HG02852 (cell line): ENCODE data around the gene DCAF5.

Experiments
- ATAC-seq: cut with Tn5 transposase; IDR thresholded peaks from one replicate; pipeline ENCODE4 v1.9.1; 2021; ENCODE audit warnings: mild to moderate bottlenecking, moderate library complexity; ENCODE audit not compliant: unreplicated experiment

Gene DCAF5

DNA sequence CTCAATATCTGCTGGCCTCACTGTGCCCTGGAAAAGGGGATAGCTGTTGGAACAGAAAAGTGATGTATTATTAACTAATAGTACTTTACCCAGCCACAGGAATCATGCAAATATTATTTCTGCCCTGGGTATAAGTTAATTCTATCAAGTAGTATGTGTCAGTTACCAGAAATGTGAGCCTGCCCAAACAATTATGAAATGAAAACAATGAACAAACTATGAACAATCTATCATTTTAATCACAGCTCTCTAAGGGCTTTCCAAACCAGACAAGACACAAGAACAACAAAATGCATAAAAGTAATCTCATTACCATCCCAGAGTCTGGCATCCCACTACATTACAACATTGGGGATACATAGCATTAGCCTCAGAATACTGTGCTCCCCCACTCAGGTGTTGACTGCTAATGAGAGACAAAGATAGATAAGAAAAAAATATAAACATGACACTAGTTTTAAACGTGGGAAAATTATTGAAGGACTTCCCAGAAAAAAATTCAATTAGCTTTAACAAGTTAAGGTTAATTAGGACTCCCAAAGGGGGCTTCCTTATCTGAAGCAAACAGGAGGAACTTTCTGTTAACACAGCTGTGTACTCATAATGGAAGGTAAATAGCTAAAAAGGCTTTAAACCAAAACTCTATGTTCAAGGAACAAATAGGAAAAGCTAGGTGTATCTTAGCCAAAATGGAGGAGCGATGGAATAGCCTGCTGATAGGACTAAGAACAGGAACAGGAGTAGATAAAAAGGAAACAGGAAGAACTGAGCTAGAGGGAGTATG is 3.3 kb downstream of the DCAF5 start:
- ATAC-seq = no peak

DNA sequence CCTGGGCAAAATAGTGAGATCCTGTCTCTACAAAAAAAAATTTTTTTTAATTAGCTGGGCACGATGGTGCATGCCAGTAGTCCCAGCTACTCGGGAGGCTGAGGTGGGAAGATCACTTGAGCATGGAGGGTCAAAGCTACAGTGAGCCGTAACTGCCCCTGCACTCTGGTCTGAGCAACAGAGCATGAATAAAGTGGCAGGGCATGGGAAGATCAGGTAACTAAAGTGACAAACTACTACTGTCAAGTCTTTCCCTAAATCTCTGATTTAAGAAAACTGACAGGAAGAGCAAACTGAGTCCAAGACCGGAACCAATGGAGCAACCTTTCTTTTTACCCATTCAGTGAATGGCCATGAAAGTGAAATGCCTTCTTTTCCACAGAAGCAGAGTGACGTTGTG is 10.8 kb downstream of the DCAF5 start:
- ATAC-seq = no peak

DNA sequence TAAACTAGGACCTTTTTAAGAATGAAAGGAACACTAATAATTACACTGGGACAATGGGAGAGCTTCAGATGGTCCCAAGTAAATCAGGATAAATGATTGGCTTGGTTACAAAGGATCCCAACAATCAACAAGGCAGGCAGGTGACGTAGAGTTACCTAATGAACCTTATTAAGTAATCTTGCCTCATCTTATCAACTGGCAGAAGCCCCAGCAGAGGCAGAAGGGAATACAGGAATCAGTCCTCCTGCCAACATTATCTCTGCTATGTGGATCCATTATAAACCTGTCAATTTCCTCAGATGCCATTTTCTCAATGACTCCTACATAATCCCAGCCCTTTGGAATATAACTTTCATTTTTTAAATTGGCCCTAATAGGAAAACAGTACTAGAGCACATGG is 11.4 kb downstream of the DCAF5 start:
- ATAC-seq = no peak

DNA sequence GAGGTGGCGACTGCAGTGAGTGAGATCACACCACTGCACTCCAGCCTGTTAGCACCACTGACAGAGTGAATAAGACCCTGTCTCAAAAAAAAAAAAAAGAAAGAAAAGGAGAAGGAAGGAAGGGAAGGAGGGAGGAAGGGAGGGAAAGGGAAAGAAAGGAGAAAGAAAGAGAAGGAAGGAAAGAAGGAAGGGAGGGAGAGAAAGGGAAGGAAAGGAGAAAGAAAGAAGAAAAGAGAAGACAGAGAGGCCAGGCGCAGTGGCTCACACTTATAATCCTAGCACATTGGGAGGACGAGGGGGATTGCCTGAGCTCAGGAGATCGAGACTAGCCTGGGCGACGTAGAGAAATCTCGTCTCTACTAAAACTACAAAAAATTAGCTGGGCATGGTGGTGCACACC is 13.2 kb downstream of the DCAF5 start:
- ATAC-seq = no peak

DNA sequence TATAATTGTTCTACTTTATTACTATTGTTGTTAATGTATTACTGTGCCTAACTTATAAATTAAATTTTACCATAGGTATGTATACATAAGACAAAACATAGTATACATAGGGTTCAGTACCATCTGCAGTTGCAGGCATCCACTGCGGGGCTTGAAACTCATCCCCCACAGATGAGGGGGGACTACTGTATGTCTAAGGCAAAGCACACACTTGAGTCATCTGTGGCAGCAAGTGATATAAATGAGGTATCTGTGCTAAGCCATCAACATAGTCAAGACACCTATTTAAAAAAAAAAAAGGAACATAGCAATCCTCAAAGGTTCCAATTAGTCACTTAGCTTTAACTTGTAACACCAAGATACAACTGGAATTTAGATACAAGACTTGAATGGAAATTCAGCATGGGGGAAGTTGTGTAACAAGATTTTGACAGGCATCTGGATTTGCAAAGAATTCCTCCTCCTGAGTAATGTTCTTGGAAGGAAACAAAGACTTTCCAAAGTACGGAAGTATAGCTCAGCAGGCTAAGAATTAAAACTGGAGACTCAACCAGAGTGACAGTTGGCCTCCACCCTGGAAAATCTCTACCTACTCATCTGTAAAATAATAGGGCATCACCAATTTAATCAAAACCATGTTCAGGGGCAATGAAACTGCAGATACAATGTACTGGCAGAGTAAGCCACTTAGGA is 14.9 kb downstream of the DCAF5 start:
- ATAC-seq = no peak

DNA sequence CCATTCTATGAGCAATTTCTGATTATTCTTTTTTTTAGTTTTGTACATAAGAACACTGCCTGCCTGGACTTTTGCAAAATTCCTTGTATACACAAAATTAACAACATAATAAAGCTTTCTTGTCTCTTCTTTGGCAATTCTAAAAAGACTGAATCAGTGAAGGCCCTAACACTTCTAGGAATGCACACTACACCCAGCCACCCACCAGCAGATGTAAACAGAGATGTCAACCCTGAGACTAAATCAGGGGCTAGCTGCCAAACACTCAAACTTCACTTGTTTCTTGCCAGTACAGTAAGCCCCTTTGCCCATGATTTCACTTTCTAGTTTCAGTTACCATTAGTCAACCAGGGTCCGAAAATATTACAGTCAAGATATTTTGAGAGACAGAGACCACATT is 15.5 kb downstream of the DCAF5 start:
- no peak for ATAC-seq

DNA sequence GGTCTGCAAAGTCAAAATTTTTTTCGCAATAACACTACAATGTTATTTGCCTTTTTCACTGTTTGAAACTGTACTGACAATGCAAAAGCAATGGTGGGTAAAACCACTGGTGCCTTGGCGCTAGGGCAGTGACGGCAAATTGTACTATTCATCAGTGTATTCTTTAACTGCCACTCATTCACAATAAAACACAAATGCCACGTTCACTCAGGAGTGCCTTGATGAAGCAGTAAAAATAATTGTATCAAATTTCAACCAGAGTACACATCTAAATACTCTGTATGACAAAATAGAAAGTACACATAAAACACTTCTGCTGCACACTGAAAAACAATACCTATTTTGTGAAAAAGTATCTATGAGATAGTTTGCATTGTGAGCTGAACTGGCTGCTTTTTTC is 17.8 kb downstream of the DCAF5 start:
- ATAC-seq = no peak

DNA sequence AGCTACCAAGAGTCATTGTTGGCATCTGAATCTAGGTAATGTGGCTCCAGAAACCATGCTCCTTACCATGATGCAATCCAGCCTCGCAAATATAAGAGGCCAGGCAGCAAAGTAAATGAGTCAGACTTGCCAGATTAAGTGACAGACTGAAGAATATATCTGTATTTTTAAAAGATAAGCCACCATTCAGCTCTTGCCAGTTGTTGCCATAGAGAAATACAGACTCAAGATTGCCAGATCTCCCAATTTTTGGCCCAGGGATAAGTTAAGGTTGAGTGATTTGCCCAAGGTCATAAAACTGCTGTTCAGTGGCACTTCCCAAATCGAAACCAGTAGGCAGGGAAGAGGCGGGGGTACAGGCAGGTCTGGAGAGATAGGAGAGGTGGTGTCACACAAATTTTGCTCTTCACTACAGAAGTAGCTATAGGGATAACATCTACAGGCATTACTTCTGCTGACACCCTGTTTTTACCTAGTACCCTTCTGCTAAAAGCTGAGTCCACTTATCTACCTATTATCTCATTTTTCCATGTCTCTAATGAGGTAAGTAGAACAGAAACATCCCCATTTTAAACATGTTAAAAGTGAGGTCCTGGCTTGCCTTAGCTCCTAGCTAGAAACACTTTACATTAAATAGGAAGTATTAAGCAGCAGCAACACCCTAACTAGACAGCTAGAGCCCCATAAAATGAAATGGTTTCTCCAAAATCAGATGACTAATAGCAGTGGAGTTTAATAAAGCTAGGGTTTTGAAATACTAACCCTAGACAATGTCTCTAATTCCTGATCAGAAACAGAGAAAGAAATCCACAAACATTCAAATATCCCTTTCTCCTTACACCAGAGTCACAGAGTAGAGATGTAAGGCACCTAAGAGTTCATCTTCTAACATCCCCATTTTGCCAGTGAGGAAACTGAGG is 19.5 kb downstream of the DCAF5 start:
- no peak for ATAC-seq

DNA sequence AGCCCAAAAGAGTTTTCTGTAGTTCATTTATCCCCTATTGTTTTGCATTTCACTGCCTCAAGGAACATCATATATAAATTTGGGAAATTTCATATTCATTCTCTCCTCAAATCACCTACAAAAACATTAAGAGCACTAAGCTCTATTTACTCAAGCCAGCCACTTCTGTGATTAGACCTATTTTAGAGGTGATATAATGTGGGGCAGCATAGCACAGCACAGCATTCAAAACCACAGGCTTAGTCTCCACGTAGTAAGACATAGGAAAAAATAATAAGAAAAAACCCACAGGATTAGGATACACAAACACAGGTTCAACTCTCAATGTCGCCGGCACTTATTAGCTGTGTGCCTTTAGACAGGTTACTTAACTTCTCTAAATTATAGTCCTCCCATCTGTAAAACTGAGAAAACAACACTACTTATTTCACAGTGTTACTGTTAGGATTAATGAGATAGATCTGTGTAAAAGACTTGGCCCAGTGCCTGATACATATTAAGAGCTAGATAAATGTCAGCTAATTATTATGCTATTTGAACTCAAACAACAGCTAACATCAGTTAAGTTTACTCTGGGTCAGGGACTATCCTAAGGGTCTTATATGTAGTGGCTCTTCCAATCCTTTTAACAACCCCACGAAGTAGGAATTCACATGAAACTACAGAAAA is 20.3 kb downstream of the DCAF5 start:
- no peak for ATAC-seq

DNA sequence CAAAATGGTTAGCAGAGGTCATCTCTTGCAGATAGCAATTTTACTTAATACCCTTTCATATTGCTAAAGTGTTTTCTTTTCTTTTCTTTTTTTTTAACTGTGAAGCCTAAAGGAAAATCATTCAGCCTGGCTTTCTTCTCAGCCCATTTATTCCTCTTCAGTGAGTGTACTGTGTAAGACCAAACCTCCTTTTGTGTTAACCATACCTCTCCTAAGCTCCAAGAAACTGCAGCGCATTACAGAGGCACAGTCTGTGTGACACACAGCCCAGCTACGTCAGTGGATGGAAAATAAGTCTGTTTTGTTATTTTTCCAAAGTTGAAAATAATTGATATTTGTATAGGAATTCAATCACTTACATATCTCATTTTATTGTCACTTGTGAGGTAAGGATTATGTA is 21.7 kb downstream of the DCAF5 start:
- no peak for ATAC-seq

DNA sequence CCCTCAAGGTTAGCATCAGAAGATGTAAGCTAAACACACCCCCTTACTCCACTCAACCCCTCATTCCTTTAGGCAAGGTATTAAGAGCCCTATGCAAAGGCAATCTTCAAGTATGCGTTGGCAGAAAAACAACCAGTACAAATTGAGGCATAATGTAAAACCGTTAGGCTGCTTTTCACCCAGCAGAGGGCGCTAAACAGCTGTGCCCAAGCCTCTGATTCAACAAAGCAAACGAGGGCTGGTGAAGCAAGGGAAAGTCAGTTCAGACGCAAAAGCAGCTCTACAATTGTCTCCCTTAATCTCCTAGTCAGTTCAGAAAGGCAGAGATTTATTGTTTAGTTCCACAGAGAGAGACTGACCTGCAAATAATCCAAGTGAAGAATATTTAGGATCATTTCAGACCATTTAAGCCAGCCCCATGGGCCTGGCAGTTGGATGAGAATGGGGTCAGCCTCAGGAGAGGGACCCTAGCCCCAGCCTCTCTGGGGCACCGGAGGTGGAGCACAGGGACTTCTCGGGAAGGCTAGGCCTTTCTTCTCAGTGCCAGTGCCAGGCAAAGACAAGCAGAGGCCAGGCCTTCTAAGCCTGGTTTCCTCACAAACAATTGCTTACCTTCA is 23.5 kb downstream of the DCAF5 start:
- ATAC-seq = no peak

DNA sequence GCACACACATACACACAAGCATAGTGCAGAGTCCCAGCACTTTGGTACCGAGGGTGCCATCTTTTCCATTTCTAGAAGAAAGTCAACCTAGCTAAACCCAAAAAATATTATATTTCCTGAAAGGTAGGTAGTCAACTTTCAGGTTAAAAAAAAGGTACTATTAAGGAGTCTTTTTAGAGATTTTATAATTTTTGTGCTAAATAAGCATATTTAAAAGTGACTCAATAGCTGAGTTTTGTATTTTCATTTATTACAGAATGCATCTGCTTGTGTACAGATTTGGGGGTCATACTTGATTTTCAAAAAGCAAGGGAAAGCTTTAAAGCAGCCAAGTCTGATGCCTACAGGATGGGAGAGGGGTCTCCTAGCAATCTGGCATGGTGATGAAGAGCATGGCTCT is 34.6 kb downstream of the DCAF5 start:
- no peak for ATAC-seq

DNA sequence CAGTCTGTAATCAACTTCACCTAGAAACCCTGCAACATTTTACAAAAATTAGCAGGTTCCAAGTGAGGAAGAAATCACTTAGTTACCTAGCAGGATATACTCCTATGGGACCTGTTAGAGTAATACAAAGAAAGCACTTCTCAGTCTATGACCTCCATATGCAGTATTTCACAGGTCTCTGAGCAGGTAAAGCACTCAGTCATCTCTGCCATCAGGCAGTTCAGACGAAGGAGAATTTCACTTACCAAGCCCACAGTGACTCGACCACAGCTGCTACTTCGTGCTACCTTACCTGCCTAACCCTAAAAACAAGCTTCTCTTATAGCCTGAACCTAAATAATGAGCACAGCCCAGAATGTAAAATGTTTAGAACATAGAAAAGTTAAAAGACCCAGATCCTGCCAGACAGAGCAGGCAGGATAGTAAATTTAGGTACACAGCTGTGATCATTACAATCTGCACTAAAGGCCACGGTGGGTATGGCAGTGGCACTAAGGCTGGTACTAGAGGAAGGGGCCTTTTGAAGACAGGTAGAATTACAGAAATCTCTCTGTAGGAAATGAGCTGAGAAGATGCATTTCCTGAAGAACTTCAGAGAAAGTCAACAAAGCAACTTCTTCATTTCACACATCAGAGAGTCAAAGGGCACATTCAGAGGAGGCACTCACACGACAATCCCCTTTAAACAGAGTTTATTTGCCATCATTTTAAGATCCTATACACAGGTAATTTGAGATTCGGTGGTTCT is 35.7 kb downstream of the DCAF5 start:
- no peak for ATAC-seq

DNA sequence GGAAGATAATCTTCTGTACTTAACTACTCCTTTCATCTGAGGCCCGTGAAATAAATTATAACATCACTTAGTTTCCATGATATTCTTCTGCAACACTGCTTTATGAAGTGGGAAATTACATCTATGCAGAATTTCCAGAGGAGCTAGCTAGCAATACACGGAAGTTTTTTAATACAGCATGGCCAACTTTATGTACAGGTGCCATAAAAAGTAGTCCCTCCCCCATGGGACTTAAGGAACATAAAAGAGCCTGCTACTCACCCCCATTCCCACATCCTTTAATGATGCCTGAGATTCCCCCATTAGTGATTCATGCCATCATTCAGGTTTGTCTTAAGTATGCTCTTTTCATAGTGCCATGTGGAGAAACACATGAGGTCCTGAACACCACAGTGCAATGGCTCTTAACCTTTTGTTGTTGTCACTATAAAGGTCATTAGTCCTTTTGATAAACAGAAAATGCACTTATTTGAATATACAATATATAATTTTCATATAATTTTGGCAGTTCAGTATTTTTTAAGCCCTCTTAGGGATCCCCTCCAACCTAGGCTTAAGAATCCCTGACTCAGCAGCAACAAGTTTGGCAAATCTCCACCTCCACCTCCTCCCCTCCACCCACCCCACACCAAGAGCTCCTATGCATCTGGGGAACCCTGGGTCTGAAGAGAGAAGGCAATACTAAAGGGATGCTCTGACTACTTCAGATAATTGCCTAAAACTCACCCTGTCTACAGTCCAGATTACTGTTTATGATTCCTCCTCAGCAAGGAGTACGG is 37.3 kb downstream of the DCAF5 start:
- no peak for ATAC-seq

DNA sequence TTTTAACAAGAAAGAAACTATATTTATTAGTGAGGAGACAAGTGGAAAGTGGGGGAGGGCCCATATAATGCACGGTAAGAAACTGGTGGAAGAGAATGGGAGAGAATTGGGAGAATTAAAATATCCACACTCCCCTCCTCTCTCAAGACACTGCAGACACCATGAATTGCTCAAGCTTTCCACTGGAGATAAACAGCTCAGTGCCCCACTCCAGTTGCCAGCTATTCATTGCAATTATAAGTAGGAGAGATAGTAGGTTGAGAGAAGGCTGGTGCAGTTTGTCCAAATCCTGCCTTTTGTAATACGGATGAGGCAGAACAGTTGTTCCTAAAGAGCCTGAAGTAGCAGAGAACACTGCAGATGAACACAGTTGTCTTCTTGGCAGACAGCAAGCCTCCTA is 38.2 kb downstream of the DCAF5 start:
- ATAC-seq = no peak

DNA sequence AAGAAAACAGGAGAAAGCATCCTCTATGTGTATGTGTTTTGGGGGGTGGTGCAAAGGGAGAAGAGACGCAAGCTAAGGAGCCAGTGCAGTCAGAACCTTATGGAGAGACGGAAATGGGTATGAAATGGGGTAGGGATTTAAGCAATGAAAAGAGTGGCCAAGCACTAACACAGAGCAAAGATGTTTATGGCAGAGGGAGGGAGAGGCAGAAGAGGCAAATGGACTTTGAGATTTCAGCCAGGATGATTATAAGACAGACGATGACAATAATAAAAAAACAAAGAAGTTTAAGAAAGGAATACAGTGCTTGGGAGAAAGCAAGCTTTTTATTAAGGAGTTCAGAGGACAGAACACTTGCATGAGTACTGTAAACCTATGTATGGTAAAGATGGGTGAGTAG is 44.6 kb downstream of the DCAF5 start:
- no peak for ATAC-seq

DNA sequence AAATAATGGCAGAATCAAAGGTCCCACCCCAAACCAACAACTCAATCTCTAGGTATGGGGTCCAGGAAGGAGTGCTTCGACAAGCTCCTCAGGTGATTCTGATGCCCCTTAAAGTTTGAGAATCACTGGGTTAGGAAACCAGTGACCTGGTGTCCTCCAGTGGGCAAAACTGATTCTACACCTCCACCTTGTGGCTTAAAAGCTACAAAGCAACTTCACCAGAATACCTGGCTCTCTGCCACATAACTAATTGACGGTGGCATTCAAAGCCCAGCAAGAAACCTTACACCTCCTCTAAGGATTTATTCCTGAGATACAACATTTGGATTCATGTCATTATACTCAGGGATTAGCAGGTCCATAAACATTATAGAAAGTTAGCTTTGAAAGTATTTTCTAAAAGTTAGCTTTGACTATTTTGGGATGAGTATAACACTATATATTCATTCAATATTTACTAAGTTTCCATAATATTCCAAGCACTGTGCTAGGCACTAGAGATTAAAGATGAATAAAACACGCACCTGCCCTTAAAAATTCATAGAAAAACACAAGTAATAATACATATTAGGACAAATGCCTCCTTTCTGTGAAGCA is 45.4 kb downstream of the DCAF5 start:
- no peak for ATAC-seq

DNA sequence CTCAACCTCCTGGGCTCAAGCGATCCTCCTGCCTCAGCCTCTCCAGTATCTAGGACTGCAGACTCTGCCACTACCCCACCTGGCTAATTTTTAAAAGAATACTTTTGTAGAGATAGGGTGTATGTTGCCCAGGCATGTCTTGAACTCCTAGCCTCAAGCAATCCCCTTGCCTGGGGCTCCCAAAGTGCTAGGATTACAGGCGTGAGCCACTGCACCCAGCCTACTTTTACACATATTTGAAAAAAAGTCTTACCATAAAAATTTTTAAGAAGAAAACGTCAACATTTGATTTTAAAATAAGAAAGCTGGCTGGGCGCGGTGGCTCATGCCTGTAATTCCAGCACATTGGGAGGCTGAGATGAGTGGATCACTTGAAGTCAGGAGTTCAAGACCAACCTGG is 46.5 kb downstream of the DCAF5 start:
- ATAC-seq = no peak

DNA sequence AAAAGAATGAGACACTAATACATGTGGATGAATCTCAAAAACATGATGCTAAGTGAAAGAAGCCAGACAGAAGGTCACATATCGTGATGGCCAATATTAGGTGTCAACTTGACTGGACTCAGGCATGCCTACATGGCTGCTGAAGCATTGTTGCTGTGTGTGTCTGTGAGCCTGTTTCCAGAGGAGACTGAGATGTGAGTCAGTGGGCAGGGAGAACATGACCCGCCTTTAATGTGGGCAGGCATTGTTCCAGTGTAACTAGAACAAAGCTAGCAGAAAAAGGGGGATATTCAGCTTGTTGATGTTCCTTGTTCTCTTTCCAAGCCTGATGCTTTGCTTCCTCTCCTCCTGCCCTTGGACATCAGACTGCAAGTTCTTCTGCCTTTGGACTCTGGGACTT is 47.6 kb downstream of the DCAF5 start:
- no peak for ATAC-seq
